ENCODE measurements around the gene EXOC6.

Gene EXOC6, protein sequence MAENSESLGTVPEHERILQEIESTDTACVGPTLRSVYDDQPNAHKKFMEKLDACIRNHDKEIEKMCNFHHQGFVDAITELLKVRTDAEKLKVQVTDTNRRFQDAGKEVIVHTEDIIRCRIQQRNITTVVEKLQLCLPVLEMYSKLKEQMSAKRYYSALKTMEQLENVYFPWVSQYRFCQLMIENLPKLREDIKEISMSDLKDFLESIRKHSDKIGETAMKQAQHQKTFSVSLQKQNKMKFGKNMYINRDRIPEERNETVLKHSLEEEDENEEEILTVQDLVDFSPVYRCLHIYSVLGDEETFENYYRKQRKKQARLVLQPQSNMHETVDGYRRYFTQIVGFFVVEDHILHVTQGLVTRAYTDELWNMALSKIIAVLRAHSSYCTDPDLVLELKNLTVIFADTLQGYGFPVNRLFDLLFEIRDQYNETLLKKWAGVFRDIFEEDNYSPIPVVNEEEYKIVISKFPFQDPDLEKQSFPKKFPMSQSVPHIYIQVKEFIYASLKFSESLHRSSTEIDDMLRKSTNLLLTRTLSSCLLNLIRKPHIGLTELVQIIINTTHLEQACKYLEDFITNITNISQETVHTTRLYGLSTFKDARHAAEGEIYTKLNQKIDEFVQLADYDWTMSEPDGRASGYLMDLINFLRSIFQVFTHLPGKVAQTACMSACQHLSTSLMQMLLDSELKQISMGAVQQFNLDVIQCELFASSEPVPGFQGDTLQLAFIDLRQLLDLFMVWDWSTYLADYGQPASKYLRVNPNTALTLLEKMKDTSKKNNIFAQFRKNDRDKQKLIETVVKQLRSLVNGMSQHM

DNA sequence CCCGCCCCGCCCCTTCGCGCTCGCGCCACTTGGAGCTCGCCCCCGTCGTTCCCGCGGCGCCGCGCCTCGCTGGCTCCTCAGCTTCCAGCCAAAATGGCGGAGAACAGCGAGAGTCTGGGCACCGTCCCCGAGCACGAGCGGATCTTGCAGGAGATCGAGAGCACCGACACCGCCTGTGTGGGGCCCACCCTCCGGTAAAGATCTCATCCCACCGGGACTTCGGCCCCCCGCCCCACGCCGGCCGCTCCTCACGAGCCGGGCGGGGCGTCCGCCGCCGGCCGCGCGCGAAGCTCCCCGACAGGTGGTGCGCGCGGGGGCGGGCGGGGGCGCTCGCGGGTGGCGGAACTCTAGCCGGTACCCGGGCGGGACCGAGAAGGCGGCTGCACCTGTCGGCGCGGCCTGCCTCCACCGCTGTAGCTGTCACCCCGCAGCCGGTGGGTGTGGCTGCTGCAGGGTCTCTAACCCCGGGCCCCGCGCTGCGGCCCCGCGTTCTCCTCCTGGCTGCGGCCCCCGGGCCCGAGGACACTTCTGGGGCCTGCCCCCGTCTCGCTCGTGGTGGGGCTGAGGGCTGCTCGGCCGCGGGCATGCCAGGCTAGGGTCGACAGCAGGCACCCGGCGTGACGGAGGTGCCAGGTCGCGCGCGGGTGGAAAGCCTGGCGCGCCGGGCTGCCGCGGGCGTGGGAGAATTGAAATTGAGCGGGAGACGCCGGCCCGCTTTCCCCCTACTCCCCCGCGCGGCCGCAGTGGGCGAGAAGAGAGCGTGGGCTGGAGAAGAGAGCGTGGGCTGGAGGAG, at the start of gene EXOC6:
Gene EXOC6 (plus strand): TSS at position 80 of the 793 bp plus-strand sequence. CDS start 14 bp downstream, at position 94.
- peak; percentile 84 for ATAC-seq (replicated peaks; ENCODE audit: extremely low read depth, poor library complexity, severe bottlenecking)
- H3K36me3 Mint-ChIP-seq (ENCODE audit: insufficient read depth), result peaks cover 2% of the 10 kb centered on the region
- peaks cover 25% of the 10 kb centered on the region for H3K4me1 Mint-ChIP-seq
- DNase-seq (ENCODE audit: low spot score in 2 of 2), result peak; percentile 78 to 82
- H3K4me3 Mint-ChIP-seq, result peak within 1 kb of the TSS; percentile 85
- peak within 1 kb of the TSS; percentile 79 for H3K27ac Mint-ChIP-seq (ENCODE audit: low read depth)
- no peaks in the 10 kb centered on the region for H3K27me3 Mint-ChIP-seq
- H3K9me3 Mint-ChIP-seq, result no peaks in the 10 kb centered on the region

DNA sequence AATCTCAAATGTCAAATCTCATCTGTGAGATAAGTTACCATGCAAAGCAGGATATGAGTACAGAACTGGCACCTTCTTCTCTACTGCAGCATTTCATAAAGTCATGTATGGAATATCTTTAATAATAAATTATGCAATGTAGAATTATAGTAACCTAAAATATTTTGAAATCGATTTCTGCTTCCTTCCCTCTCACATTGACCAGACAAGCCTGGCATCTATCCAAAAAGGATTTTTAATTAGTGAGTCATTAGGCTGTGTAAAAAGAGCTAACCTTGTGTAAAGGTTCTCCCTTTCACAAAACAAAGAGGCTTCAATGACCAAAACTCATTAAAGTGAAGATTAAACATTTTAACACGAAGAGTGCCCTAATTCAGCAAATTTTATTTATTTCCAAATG, 48.8 kb upstream of the EXOC6 start:
- Mint-ChIP-seq H3K9me3 (no peaks in the 10 kb centered on the region), H3K36me3 (ENCODE audit: insufficient read depth) (no peaks in the 10 kb centered on the region), H3K4me1 (no peaks in the 10 kb centered on the region), H3K27me3 (peaks cover 30% of the 10 kb centered on the region), H3K27ac (ENCODE audit: low read depth) (no peak overlapping the region), H3K4me3 (no peak overlapping the region)
- DNase-seq (ENCODE audit: low spot score in 2 of 2), result no peak
- no peak for ATAC-seq (replicated peaks; ENCODE audit: extremely low read depth, poor library complexity, severe bottlenecking)

DNA sequence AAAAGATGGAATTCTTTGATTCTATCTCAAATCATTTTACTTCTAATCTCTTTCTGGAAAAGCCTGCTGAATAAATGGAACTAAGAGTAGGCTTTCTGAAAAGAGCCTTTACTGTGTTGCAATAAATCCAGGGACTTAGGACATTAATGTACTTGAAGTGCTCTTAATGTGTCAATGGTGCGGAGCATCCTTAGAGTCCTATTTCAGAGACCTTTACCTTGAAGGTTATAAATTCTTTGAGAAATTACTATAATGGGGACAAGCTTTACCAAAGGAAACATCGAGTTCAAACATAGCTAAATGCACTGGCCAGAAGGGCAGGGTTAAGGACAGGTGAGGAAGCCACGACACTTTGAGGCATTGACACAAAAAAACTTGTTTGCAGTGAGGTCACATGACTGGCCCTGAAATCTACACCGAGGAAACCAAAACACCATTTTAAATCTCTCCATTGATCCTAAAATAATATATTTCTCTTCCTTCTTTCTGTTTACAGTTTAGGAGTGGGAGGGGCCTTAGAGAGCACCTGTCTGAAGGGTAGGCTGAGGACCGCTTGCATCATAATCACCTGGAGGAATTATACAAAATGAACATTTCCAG, 48.1 kb upstream of the EXOC6 start:
- ATAC-seq (replicated peaks; ENCODE audit: extremely low read depth, poor library complexity, severe bottlenecking), result no peak
- Mint-ChIP-seq H3K4me1 (no peaks in the 10 kb centered on the region), H3K9me3 (no peaks in the 10 kb centered on the region), H3K36me3 (ENCODE audit: insufficient read depth) (no peaks in the 10 kb centered on the region), H3K27me3 (peaks cover 23% of the 10 kb centered on the region), H3K4me3 (no peak overlapping the region), H3K27ac (ENCODE audit: low read depth) (no peak overlapping the region)
- DNase-seq (ENCODE audit: low spot score in 2 of 2), result no peak

GRCh38 chr10:92801978-92802872, 46.1 kb upstream of the EXOC6 start:
- no peaks in the 10 kb centered on the region for H3K4me1 Mint-ChIP-seq
- no peaks in the 10 kb centered on the region for H3K9me3 Mint-ChIP-seq
- ATAC-seq (replicated peaks; ENCODE audit: extremely low read depth, poor library complexity, severe bottlenecking) (no peak), DNase-seq (ENCODE audit: low spot score in 2 of 2) (no peak)
- no peak overlapping the region for H3K27ac Mint-ChIP-seq (ENCODE audit: low read depth)
- no peak overlapping the region for H3K4me3 Mint-ChIP-seq
- H3K36me3 Mint-ChIP-seq (ENCODE audit: insufficient read depth), result no peaks in the 10 kb centered on the region
- H3K27me3 Mint-ChIP-seq, result peaks cover 18% of the 10 kb centered on the region

GRCh38 chr10:92809840-92810239, 38.5 kb upstream of the EXOC6 start:
- H3K9me3 Mint-ChIP-seq, result no peaks in the 10 kb centered on the region
- ATAC-seq (replicated peaks; ENCODE audit: extremely low read depth, poor library complexity, severe bottlenecking) (no peak), DNase-seq (ENCODE audit: low spot score in 2 of 2) (no peak)
- H3K4me1 Mint-ChIP-seq, result no peaks in the 10 kb centered on the region
- no peak overlapping the region for H3K27ac Mint-ChIP-seq (ENCODE audit: low read depth)
- H3K36me3 Mint-ChIP-seq (ENCODE audit: insufficient read depth), result no peaks in the 10 kb centered on the region
- no peak overlapping the region for H3K4me3 Mint-ChIP-seq
- peaks cover 34% of the 10 kb centered on the region for H3K27me3 Mint-ChIP-seq

DNA sequence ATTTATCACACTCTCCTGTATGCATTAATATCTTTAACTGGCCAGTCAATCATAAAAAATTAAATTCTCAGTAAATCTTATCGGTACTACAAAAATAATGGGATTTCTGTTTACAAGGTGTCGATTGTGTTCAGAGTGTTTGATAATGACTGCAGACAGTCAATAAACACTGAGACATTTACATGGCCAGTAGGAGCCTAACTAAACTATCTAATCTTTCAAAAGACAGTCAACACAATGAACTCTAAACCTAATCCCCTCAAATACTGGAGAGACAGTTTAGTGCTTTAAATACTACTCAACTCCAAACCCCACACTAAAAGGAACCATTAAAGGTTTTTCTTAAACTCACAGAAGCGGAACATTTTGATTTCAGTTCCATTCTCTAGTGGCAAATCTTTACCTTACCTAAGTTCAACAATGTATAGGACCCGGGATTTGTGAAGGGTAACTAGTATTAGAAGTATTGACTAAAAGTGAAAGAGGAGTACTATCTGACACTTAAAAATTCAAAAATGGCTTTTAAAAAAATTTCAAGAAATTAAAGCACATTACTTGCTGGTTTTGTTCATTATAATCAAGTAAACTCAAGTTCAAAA, 37.3 kb upstream of the EXOC6 start:
- Mint-ChIP-seq H3K4me3 (no peak overlapping the region), H3K27ac (ENCODE audit: low read depth) (no peak overlapping the region), H3K36me3 (ENCODE audit: insufficient read depth) (no peaks in the 10 kb centered on the region), H3K9me3 (no peaks in the 10 kb centered on the region), H3K4me1 (no peaks in the 10 kb centered on the region), H3K27me3 (peaks cover 31% of the 10 kb centered on the region)
- no peak for ATAC-seq (replicated peaks; ENCODE audit: extremely low read depth, poor library complexity, severe bottlenecking)
- no peak for DNase-seq (ENCODE audit: low spot score in 2 of 2)

DNA sequence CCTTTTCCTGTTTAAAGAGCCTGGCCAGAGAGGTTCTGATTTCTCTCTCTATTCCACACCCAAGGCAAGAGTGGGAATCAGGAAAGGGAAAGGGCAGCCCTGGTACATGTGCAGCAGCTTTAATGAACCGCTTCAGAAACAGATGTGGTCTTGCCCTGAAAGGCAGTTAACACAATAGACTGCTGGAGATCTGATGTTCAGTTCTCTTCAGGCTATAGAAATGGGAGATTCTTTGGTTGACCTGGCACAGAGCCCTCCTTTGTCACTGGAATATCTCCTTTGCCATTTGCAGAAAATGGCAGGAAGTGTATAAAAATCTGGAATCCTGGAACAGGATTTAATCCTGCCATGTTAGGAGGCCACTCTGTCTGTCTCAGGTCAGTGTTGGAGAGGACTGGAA, 36.3 kb upstream of the EXOC6 start:
- no peak overlapping the region for H3K27ac Mint-ChIP-seq (ENCODE audit: low read depth)
- no peak for DNase-seq (ENCODE audit: low spot score in 2 of 2)
- no peak overlapping the region for H3K4me3 Mint-ChIP-seq
- no peaks in the 10 kb centered on the region for H3K36me3 Mint-ChIP-seq (ENCODE audit: insufficient read depth)
- no peaks in the 10 kb centered on the region for H3K4me1 Mint-ChIP-seq
- no peaks in the 10 kb centered on the region for H3K9me3 Mint-ChIP-seq
- peaks cover 28% of the 10 kb centered on the region for H3K27me3 Mint-ChIP-seq
- ATAC-seq (replicated peaks; ENCODE audit: extremely low read depth, poor library complexity, severe bottlenecking), result no peak

DNA sequence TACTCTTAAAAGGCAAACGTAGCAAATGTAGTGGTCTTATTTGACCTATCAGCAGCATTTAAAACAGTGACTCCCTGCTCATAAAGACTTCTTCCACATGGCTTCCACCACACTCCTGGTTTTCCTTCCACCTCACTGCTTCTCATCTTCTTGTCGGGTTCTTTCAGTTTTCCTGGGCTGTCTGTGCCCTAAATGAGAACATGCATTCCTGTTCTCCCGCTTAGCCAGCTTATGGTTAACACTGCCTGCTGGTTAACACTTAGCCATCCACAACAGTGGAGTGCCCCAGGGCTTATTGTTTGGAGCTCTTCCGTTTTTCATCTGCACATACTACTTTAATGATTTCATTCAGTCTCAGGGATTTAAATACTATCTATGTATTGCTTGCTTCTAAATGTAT, 34.3 kb upstream of the EXOC6 start:
- no peak for DNase-seq (ENCODE audit: low spot score in 2 of 2)

DNA sequence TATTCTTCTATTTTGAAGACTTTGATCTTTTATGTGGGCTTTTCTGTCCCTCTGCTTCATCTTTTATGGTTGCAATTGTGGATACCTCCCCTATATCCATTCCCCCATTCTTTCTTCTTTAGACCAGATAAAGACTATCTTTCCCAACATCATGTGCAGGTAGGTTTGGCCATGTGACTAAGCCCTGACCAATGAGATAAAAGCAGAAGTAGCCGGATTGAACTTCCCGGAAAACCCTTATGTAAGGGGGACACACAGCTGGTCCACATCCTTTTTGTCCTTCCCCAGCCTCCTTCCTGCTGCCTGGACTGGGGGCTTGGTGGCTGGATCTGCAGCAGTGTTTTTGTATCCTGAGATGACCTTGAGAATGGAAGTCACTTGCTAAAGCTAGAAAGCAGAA, 33.5 kb upstream of the EXOC6 start:
- no peaks in the 10 kb centered on the region for H3K9me3 Mint-ChIP-seq

More for the DNA sequence above, 34.3 kb upstream of the EXOC6 start:
- peaks cover 13% of the 10 kb centered on the region for H3K27me3 Mint-ChIP-seq
- no peaks in the 10 kb centered on the region for H3K4me1 Mint-ChIP-seq
- H3K4me3 Mint-ChIP-seq, result no peak overlapping the region
- no peak overlapping the region for H3K27ac Mint-ChIP-seq (ENCODE audit: low read depth)
- no peaks in the 10 kb centered on the region for H3K36me3 Mint-ChIP-seq (ENCODE audit: insufficient read depth)
- no peaks in the 10 kb centered on the region for H3K9me3 Mint-ChIP-seq
- no peak for ATAC-seq (replicated peaks; ENCODE audit: extremely low read depth, poor library complexity, severe bottlenecking)

GRCh38 chr10:92816091-92816531, 32.2 kb upstream of the EXOC6 start:
- Mint-ChIP-seq H3K27me3 (peaks cover 12% of the 10 kb centered on the region), H3K4me3 (no peak overlapping the region), H3K9me3 (no peaks in the 10 kb centered on the region), H3K36me3 (ENCODE audit: insufficient read depth) (no peaks in the 10 kb centered on the region), H3K4me1 (no peaks in the 10 kb centered on the region), H3K27ac (ENCODE audit: low read depth) (no peak overlapping the region)
- ATAC-seq (replicated peaks; ENCODE audit: extremely low read depth, poor library complexity, severe bottlenecking) (no peak), DNase-seq (ENCODE audit: low spot score in 2 of 2) (no peak)

More for the DNA sequence above, 33.5 kb upstream of the EXOC6 start:
- no peak for DNase-seq (ENCODE audit: low spot score in 2 of 2)
- Mint-ChIP-seq H3K36me3 (ENCODE audit: insufficient read depth) (no peaks in the 10 kb centered on the region), H3K27me3 (peaks cover 12% of the 10 kb centered on the region), H3K4me3 (no peak overlapping the region), H3K27ac (ENCODE audit: low read depth) (no peak overlapping the region), H3K4me1 (no peaks in the 10 kb centered on the region)
- ATAC-seq (replicated peaks; ENCODE audit: extremely low read depth, poor library complexity, severe bottlenecking), result no peak

- Mint-ChIP-seq H3K4me1 (peaks cover 5% of the 10 kb centered on the region), H3K27me3 (peaks cover 4% of the 10 kb centered on the region), H3K9me3 (no peaks in the 10 kb centered on the region), H3K36me3 (ENCODE audit: insufficient read depth) (peaks cover 2% of the 10 kb centered on the region), H3K4me3 (no peak overlapping the region), H3K27ac (ENCODE audit: low read depth) (no peak overlapping the region)
- DNase-seq (ENCODE audit: low spot score in 2 of 2) (no peak), ATAC-seq (replicated peaks; ENCODE audit: extremely low read depth, poor library complexity, severe bottlenecking) (no peak)
Measured at GRCh38 chr10:92822060-92822634, 26.2 kb upstream of the EXOC6 start.

Data from central memory CD8-positive, alpha-beta T cell (primary cell).